GM12891 (cell line): ENCODE data around the gene BRF1.

ENCODE experiments used
- POLR2A ChIP-seq: IDR thresholded peaks from 2 replicates; pipeline ENCODE4 v1.6.1; 2011; ENCODE audit warnings: low read depth, low read length, control low read depth
- POLR2AphosphoS5 ChIP-seq: IDR thresholded peaks from 2 replicates; pipeline ENCODE4 v1.6.1; 2011; ENCODE audit warnings: low read depth, low read length, control low read depth

DNA sequence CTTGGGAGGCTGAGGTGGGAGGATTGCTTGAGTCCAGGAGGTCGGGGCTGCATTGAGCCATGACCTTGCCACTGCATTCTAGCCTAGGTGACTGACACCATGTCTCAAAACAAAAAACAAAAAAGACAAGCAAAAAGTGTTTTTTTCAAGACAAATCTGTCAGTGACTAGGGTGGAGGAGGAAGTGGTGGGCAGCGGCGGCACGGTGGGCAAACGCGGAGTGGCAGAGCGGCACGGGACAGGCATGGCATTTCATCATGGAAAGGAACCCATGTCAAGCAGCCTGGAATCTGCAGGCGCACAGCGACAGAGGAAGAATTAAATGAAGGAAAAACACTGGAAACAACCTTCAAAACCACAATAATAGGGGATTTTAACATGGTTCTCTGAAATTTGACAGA lies 56.5 kb downstream of the BRF1 start:
- TF ChIP-seq POLR2AphosphoS5 (no peak), POLR2A (no peak)
